PFSK-1 (cell line): Measurements from ENCODE around the gene MCUB.

Experiments used
- FOXP2 ChIP-seq: optimal IDR thresholded peaks from 2 replicates; pipeline ENCODE3; 2011; ENCODE audit warnings: borderline replicate concordance, control low read depth, inconsistent platforms; ENCODE audit not compliant: insufficient read depth; ENCODE audit errors: extremely low read length, extremely low read depth
- POLR2AphosphoS5 ChIP-seq: IDR thresholded peaks from 2 replicates; pipeline ENCODE4 v1.6.1; 2012; ENCODE audit warnings: low read depth, mild to moderate bottlenecking, control low read depth, low read length, moderate library complexity
- REST ChIP-seq, 2 experiments: IDR thresholded peaks; 2 replicates each; pipeline versions ENCODE4 v1.6.1 to v1.8.0; 2011 to 2012; ENCODE audit warnings: low read depth in 2 of 2, low read length in 2 of 2, control low read depth in 1 of 2, inconsistent platforms in 1 of 2, mild to moderate bottlenecking in 1 of 2, moderate library complexity in 1 of 2; ENCODE audit not compliant: insufficient read depth in 1 of 2
- SIN3A ChIP-seq: IDR thresholded peaks from 2 replicates; pipeline ENCODE4 v1.6.1; 2012; ENCODE audit warnings: mild to moderate bottlenecking, low read length, moderate library complexity, borderline replicate concordance; ENCODE audit not compliant: insufficient read depth
- TAF1 ChIP-seq: IDR thresholded peaks from 2 replicates; pipeline ENCODE4 v1.6.1; 2012; ENCODE audit warnings: low read length, control low read depth, borderline replicate concordance; ENCODE audit not compliant: insufficient read depth

Gene MCUB

GRCh38 chr4:109675843-109676242 lies 115.8 kb downstream of the MCUB start:
- TF ChIP-seq FOXP2 (no peak), POLR2AphosphoS5 (no peak), TAF1 (no peak), SIN3A (no peak), REST (IDR thresholded peaks at IDR 0.05; ENCODE audit: insufficient read depth in 1 of 2, low read depth in 2 of 2, low read length in 2 of 2) (no peak)

GRCh38 chr4:109676886-109677285 lies 116.8 kb downstream of the MCUB start:
- TF ChIP-seq REST (IDR thresholded peaks at IDR 0.05; ENCODE audit: insufficient read depth in 1 of 2, low read depth in 2 of 2, low read length in 2 of 2): no peak
- no peak for TF ChIP-seq TAF1
- no peak for TF ChIP-seq POLR2AphosphoS5
- no peak for TF ChIP-seq FOXP2
- TF ChIP-seq SIN3A: no peak

GRCh38 chr4:109682875-109683274 lies 122.8 kb downstream of the MCUB start:
- TF ChIP-seq TAF1: no peak
- TF ChIP-seq POLR2AphosphoS5: no peak
- TF ChIP-seq SIN3A: no peak
- no peak for TF ChIP-seq FOXP2
- no peak for TF ChIP-seq REST (IDR thresholded peaks at IDR 0.05; ENCODE audit: insufficient read depth in 1 of 2, low read depth in 2 of 2, low read length in 2 of 2)

- TF ChIP-seq POLR2AphosphoS5: no peak
- TF ChIP-seq TAF1: no peak
- no peak for TF ChIP-seq REST (IDR thresholded peaks at IDR 0.05; ENCODE audit: insufficient read depth in 1 of 2, low read depth in 2 of 2, low read length in 2 of 2)
- no peak for TF ChIP-seq FOXP2
- no peak for TF ChIP-seq SIN3A
Measured at GRCh38 chr4:109683621-109684253, 123.7 kb downstream of the MCUB start.
